OCI-LY1 (cell line): ENCODE measurements around the gene CHAT.

Experiments used
- H2AFZ ChIP-seq: fragments of 200-600 bp; sonication (generic), shearing (Covaris generic); 2 replicates; pipeline ENCODE4 v1.6.0; 2014; ENCODE audit warnings: antibody characterized with exemption, mild to moderate bottlenecking, low read length
- H3F3A ChIP-seq: fragments of 200-600 bp; sonication (generic), shearing (Covaris generic); 2 replicates; pipeline ENCODE4 v1.6.0; 2014; ENCODE audit warnings: mild to moderate bottlenecking, antibody characterized with exemption, low read length, moderate library complexity; ENCODE audit not compliant: insufficient read depth
- H3K27ac ChIP-seq: fragments of 200-600 bp; sonication (generic); 2 replicates; pipeline ENCODE4 v1.5.1; 2014; ENCODE audit warnings: low read length, mixed run types, mild to moderate bottlenecking, low read depth; ENCODE audit not compliant: poor library complexity, severe bottlenecking
- H3K27me3 ChIP-seq: fragments of 200-600 bp; sonication (generic); 2 replicates; pipeline ENCODE4 v1.6.0; 2014; ENCODE audit warnings: antibody characterized with exemption, mild to moderate bottlenecking, low read length, moderate library complexity; ENCODE audit not compliant: insufficient read depth
- H3K36me3 ChIP-seq: fragments of 200-600 bp; sonication (generic); 2 replicates; pipeline ENCODE4 v1.6.1; 2014; ENCODE audit warnings: mild to moderate bottlenecking, antibody characterized with exemption, low read length, moderate library complexity, mixed read lengths; ENCODE audit not compliant: insufficient read depth
- H3K4me1 ChIP-seq: fragments of 200-600 bp; sonication (generic); 2 replicates; pipeline ENCODE4 v1.5.1; 2014; ENCODE audit warnings: mild to moderate bottlenecking, low read length, moderate library complexity; ENCODE audit not compliant: insufficient read depth, severe bottlenecking
- H3K4me2 ChIP-seq: fragments of 200-600 bp; sonication (generic), shearing (Covaris generic); 2 replicates; pipeline ENCODE4 v1.6.1; 2014; ENCODE audit warnings: low read length
- H3K4me3 ChIP-seq: fragments of 200-600 bp; sonication (generic); 2 replicates; pipeline ENCODE4 v1.5.1; 2014; ENCODE audit warnings: low read length, low read depth, mild to moderate bottlenecking, mixed read lengths; ENCODE audit not compliant: poor library complexity, severe bottlenecking
- H3K79me2 ChIP-seq: fragments of 200-600 bp; shearing (Covaris generic); 2 replicates; pipeline ENCODE4 v1.6.1; 2016; ENCODE audit warnings: mixed run types, low read length, mixed read lengths; ENCODE audit not compliant: insufficient read depth
- H3K9ac ChIP-seq: fragments of 200-600 bp; sonication (generic), shearing (Covaris generic); 2 replicates; pipeline ENCODE4 v1.6.1; 2014; ENCODE audit warnings: mild to moderate bottlenecking, low read length, mixed read lengths
- H3K9me2 ChIP-seq: fragments of 200-600 bp; sonication (generic), shearing (Covaris generic); 2 replicates; pipeline ENCODE4 v1.6.1; 2014; ENCODE audit warnings: low read depth, mild to moderate bottlenecking, low read length, mixed read lengths
- H3K9me3 ChIP-seq: fragments of 200-600 bp; shearing (Covaris generic); 2 replicates; pipeline ENCODE4 v1.6.1; 2014; ENCODE audit warnings: low read length, mixed read lengths
- H4K20me1 ChIP-seq: fragments of 200-600 bp; sonication (generic), shearing (Covaris generic); 2 replicates; pipeline ENCODE4 v1.6.0; 2016; ENCODE audit warnings: mild to moderate bottlenecking, low read length; ENCODE audit not compliant: insufficient read depth
- EZH2 ChIP-seq: fragments of 200-600 bp; sonication (generic), shearing (Covaris generic); IDR thresholded peaks from 2 replicates; pipeline ENCODE4 v1.8.0; 2017; ENCODE audit warnings: borderline replicate concordance, mixed run types, mild to moderate bottlenecking, antibody characterized with exemption, low read length, moderate library complexity, mixed read lengths
- TF ChIP-seq, protein P1 (sequence below): fragments of 200-600 bp; sonication (generic), shearing (Covaris generic); IDR thresholded peaks from 2 replicates; pipeline ENCODE4 v1.5.1; 2017; ENCODE audit warnings: mild to moderate bottlenecking, antibody characterized with exemption, low read length, moderate library complexity, mixed read lengths

The CHAT gene

DNA sequence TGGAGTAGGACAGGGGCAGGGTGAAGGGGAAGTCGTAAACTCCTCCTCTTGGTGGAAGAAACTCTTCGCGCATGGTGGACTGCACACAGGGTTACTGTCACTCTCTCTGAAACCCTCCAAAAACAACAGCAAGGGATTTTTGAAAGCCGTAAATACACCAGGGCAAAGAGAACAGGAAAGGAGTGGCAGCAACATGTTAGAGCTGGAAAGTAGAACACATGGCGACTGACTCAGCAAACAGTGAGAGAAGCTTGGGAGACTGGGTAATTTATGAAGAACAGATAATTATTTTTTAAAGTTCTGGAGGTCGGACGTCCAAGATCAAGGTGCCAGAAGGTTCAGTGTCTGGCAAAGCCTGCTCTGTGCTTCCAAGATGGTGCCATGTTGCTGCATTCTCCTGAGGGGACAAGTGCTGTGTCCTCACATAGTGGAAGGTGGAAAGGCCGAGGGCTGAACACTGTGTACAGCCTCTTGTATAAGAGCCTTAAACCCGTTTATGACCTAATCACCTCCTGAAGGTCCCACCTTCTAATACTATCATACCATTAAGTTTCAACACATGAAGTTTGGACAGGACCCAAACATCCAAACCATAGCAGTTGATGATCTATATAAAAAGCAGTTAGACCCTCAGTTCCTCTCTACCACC lies 43.1 kb downstream of the CHAT start:
- Histone ChIP-seq H3K9me2 (no peaks in the 10 kb centered on the region), H3K4me2 (no peak overlapping the region), H3K4me1 (no peaks in the 10 kb centered on the region), H3K79me2 (no peaks in the 10 kb centered on the region), H3K27ac (no peak overlapping the region), H3F3A (no peaks in the 10 kb centered on the region), H3K36me3 (no peaks in the 10 kb centered on the region), H3K4me3 (no peak overlapping the region), H3K9ac (no peak overlapping the region), H2AFZ (no peak overlapping the region), H3K9me3 (peaks cover 6% of the 10 kb centered on the region), H4K20me1 (no peaks in the 10 kb centered on the region), H3K27me3 (0 out of 2 replicates have a peak, but pooled peaks cover 8% of the 10 kb centered on the region)
- TF ChIP-seq EZH2, result no peak
- TF ChIP-seq, protein P1, sequence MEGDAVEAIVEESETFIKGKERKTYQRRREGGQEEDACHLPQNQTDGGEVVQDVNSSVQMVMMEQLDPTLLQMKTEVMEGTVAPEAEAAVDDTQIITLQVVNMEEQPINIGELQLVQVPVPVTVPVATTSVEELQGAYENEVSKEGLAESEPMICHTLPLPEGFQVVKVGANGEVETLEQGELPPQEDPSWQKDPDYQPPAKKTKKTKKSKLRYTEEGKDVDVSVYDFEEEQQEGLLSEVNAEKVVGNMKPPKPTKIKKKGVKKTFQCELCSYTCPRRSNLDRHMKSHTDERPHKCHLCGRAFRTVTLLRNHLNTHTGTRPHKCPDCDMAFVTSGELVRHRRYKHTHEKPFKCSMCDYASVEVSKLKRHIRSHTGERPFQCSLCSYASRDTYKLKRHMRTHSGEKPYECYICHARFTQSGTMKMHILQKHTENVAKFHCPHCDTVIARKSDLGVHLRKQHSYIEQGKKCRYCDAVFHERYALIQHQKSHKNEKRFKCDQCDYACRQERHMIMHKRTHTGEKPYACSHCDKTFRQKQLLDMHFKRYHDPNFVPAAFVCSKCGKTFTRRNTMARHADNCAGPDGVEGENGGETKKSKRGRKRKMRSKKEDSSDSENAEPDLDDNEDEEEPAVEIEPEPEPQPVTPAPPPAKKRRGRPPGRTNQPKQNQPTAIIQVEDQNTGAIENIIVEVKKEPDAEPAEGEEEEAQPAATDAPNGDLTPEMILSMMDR, result no peak

DNA sequence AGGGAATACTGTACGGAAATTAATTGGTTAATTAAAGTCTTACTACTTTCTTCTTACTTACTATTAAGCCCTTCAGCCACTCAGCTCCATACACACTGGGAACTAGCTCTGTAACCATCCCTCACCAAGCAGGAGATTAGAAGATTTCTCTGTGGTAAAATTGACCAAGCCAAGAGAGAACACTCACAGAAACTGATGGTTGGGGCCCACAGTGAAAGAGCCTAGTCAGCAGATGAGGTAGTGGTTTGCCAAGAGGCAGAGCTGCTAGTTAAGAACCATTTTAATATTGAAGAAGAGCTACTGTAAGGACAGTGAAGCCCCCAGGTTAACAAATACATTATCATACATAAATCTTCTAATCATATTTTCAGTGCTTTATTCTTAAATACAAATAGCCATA lies 43.8 kb downstream of the CHAT start:
- H3K4me2 ChIP-seq, result no peak overlapping the region
- no peaks in the 10 kb centered on the region for H4K20me1 ChIP-seq
- no peaks in the 10 kb centered on the region for H3K79me2 ChIP-seq
- H2AFZ ChIP-seq, result no peak overlapping the region
- TF ChIP-seq, protein P1, result no peak
- TF ChIP-seq EZH2, result no peak
- H3K9ac ChIP-seq, result no peak overlapping the region
- peaks cover 6% of the 10 kb centered on the region for H3K9me3 ChIP-seq
- H3K9me2 ChIP-seq, result no peaks in the 10 kb centered on the region
- no peak overlapping the region for H3K4me3 ChIP-seq
- no peaks in the 10 kb centered on the region for H3K4me1 ChIP-seq
- no peak overlapping the region for H3K27ac ChIP-seq
- no peaks in the 10 kb centered on the region for H3K36me3 ChIP-seq
- H3F3A ChIP-seq, result no peaks in the 10 kb centered on the region
- H3K27me3 ChIP-seq, result 0 out of 2 replicates have a peak, but pooled peaks cover 8% of the 10 kb centered on the region

DNA sequence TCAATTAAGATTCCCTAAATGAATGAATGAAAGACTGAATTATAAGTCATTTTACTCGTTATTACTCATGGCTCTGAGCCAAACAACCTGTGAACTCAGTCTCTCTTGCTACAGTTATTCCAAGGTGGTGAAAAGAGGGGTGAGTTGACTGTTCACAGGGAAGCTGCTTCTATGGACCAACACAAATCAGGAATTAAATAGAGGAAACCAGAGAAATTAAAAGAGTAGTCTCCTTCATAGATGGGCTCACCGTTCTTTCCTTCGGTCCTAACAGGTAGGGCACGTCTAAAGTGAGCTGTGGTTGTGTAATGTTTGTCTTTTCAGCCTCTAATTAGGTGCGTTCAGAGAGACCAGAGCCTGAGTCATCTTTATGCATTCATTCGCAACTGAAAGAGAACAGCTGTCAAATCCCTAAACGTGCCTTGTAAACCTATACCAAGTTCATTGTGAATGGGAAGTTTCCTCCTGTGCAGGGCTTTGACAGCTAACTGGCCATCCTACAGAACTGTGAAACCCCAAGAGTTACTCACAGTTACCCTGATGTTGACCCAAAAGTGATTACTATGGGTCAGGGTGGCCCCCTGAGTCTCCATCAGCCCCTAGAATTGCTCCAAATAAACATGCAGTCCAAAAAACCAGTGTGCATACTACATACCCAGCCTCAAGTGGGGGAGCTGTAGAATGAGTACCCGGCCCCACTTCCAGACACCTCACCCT lies 47.5 kb downstream of the CHAT start:
- Histone ChIP-seq H3K4me1 (no peaks in the 10 kb centered on the region), H2AFZ (no peak overlapping the region), H3K36me3 (no peaks in the 10 kb centered on the region), H3K9ac (no peak overlapping the region), H3K9me2 (no peaks in the 10 kb centered on the region), H3K27ac (no peak overlapping the region), H3K27me3 (0 out of 2 replicates have a peak, but pooled peaks cover 5% of the 10 kb centered on the region), H3K79me2 (no peaks in the 10 kb centered on the region), H4K20me1 (no peaks in the 10 kb centered on the region), H3K4me3 (no peak overlapping the region), H3K9me3 (peaks cover 6% of the 10 kb centered on the region), H3K4me2 (no peak overlapping the region), H3F3A (no peaks in the 10 kb centered on the region)
- TF ChIP-seq, protein P1, result no peak
- TF ChIP-seq EZH2, result no peak
